GM21737 (cell line): ENCODE measurements around the gene TFRC.
"Not testable (repeated sequence)": the region's sequence is repeated elsewhere in the genome, so short reads cannot be mapped to it uniquely, and the experiment has no call there.

Source experiments
- ATAC-seq: cut with Tn5 transposase; IDR thresholded peaks from one replicate; pipeline ENCODE4 v1.9.1; 2021; ENCODE audit warnings: mild to moderate bottlenecking, moderate library complexity; ENCODE audit not compliant: unreplicated experiment

Gene TFRC

GRCh38 chr3:196081834-196082618, at the start of gene TFRC:
Gene TFRC (minus strand): TSS chr3:196082090. CDS start chr3:196077099, 4,991 bp downstream.
- peak; percentile 86 for ATAC-seq

GRCh38 chr3:196128172-196128843, 46.4 kb upstream of the TFRC start:
- ATAC-seq, result no peak

GRCh38 chr3:196127308-196128040, 45.6 kb upstream of the TFRC start:
- ATAC-seq, result no peak

- no peak for ATAC-seq
Observed at GRCh38 chr3:196124608-196125007, 42.7 kb upstream of the TFRC start.

- no peak for ATAC-seq
Observed at GRCh38 chr3:196122688-196123046, 40.8 kb upstream of the TFRC start.

- ATAC-seq, result no peak
Observed at GRCh38 chr3:196122021-196122687, 40.3 kb upstream of the TFRC start.

GRCh38 chr3:196121066-196121465, 39.2 kb upstream of the TFRC start:
- ATAC-seq, result no peak

GRCh38 chr3:196120291-196120951, 38.5 kb upstream of the TFRC start:
- no peak for ATAC-seq

- ATAC-seq, result no peak
Observed at GRCh38 chr3:196117809-196118208, 35.9 kb upstream of the TFRC start.

GRCh38 chr3:196115678-196116083, 33.8 kb upstream of the TFRC start:
- peak; percentile 66 for ATAC-seq

GRCh38 chr3:196111939-196112386, 30.1 kb upstream of the TFRC start:
- ATAC-seq, result no peak

GRCh38 chr3:196108075-196108743, 26.3 kb upstream of the TFRC start:
- ATAC-seq, result no peak

GRCh38 chr3:196104707-196105106, 22.8 kb upstream of the TFRC start:
- not testable (repeated sequence) for ATAC-seq

GRCh38 chr3:196098365-196098980, 16.6 kb upstream of the TFRC start:
- ATAC-seq, result not testable (repeated sequence)

GRCh38 chr3:196097373-196098154, 15.7 kb upstream of the TFRC start:
- ATAC-seq, result no peak

GRCh38 chr3:196096382-196096953, 14.6 kb upstream of the TFRC start:
- ATAC-seq, result peak; percentile 72

GRCh38 chr3:196093317-196094111, 11.6 kb upstream of the TFRC start:
- ATAC-seq, result no peak

- no peak for ATAC-seq
Observed at GRCh38 chr3:196087906-196088305, 6.0 kb upstream of the TFRC start.
